HEK293 (cell line): ENCODE measurements around the gene ORC2.
"Not testable (repeated sequence)": the region's sequence is repeated elsewhere in the genome, so short reads cannot be mapped to it uniquely, and the experiment has no call there.

Experiments
- CTCF ChIA-PET: fragments of 350-600 bp; formaldehyde crosslinking; extraction: SDS; loops from one replicate; lab custom pipeline; 2021; ENCODE audit warnings: antibody characterized with exemption; lab: Yijun Ruan, JAX
- POLR2A ChIA-PET: fragments of 300-600 bp; formaldehyde crosslinking; extraction: SDS; loops from one replicate; lab custom pipeline; 2020; ENCODE audit warnings: antibody characterized with exemption, inconsistent platforms; lab: Yijun Ruan, JAX
- H3K27ac ChIP-seq: fragments of 200-500 bp; sonication (Bioruptor generic); 2 replicates; pipeline ENCODE4 v1.5.1; 2014; ENCODE audit warnings: low read depth, low read length, control low read depth, inconsistent platforms; ENCODE audit errors: extremely low read depth
- H3K36me3 ChIP-seq, 2 experiments: fragments of 200-500 bp in 1 of 2; sonication (Bioruptor generic) in 1 of 2; 1 replicate in 1 of 2; 2 replicates in 1 of 2; pipeline ENCODE4 v1.5.1; 2014 to 2017; ENCODE audit warnings: inconsistent platforms in 2 of 2, low read length in 2 of 2; ENCODE audit not compliant: control insufficient read depth in 2 of 2, insufficient read depth in 1 of 2
- H3K4me1 ChIP-seq: fragments of 200-500 bp; sonication (Bioruptor generic); 2 replicates; pipeline ENCODE4 v1.5.1; 2014; ENCODE audit warnings: mild to moderate bottlenecking, low read length, inconsistent platforms; ENCODE audit not compliant: control insufficient read depth, insufficient read depth
- H3K4me3 ChIP-seq: 2 replicates; pipeline ENCODE4 v1.5.1; 2011; ENCODE audit warnings: low read depth, mild to moderate bottlenecking, control low read depth, low read length, moderate library complexity
- H3K9me3 ChIP-seq: fragments of 200-500 bp; sonication (Bioruptor generic); 2 replicates; pipeline ENCODE4 v1.5.1; 2014; ENCODE audit warnings: low read depth, low read length, inconsistent platforms; ENCODE audit not compliant: control insufficient read depth, insufficient read depth
- ATF2 ChIP-seq: fragments of 450-650 bp; formaldehyde crosslinking; IDR thresholded peaks from 2 replicates; pipeline ENCODE4 v1.5.1; 2016; ENCODE audit warnings: missing biosample characterization, missing genetic modification characterization, low read depth
- BCL11A ChIP-seq: fragments of 450-650 bp; formaldehyde crosslinking; IDR thresholded peaks from 2 replicates; pipeline ENCODE4 v1.5.1; 2016; ENCODE audit warnings: low read depth, missing biosample characterization, missing genetic modification characterization
- KLF1 ChIP-seq: fragments of 450-650 bp; formaldehyde crosslinking; IDR thresholded peaks from 2 replicates; pipeline ENCODE4 v1.5.1; 2016; ENCODE audit warnings: missing biosample characterization, missing genetic modification characterization
- KLF7 ChIP-seq: fragments of 450-650 bp; formaldehyde crosslinking; IDR thresholded peaks from 2 replicates; pipeline ENCODE4 v1.5.1; 2016; ENCODE audit warnings: missing biosample characterization, missing genetic modification characterization, borderline replicate concordance
- PRDM1 ChIP-seq: fragments of 450-650 bp; formaldehyde crosslinking; IDR thresholded peaks from 2 replicates; pipeline ENCODE4; 2016; ENCODE audit warnings: missing biosample characterization, missing genetic modification characterization
- PRDM6 ChIP-seq: fragments of 450-650 bp; formaldehyde crosslinking; IDR thresholded peaks from 2 replicates; pipeline ENCODE4 v1.5.1; 2017; ENCODE audit warnings: missing biosample characterization, missing genetic modification characterization
- REST ChIP-seq: fragments of 450-650 bp; formaldehyde crosslinking; IDR thresholded peaks from 2 replicates; pipeline ENCODE4 v1.5.1; 2016; ENCODE audit warnings: missing biosample characterization, missing genetic modification characterization
- SCRT2 ChIP-seq: fragments of 450-650 bp; formaldehyde crosslinking; IDR thresholded peaks from 2 replicates; pipeline ENCODE4 v1.5.1; 2016; ENCODE audit warnings: missing biosample characterization, missing genetic modification characterization
- TRIM28 ChIP-seq: IDR thresholded peaks from 2 replicates; pipeline ENCODE4 v1.6.1; 2011; ENCODE audit warnings: low read length, control low read depth, borderline replicate concordance
- ZBTB17 ChIP-seq: fragments of 450-650 bp; formaldehyde crosslinking; IDR thresholded peaks from 2 replicates; pipeline ENCODE4 v1.5.1; 2016; ENCODE audit warnings: missing biosample characterization, missing genetic modification characterization
- ZBTB20 ChIP-seq: fragments of 450-650 bp; formaldehyde crosslinking; IDR thresholded peaks from 2 replicates; pipeline ENCODE4 v1.5.1; 2016; ENCODE audit warnings: missing biosample characterization, missing genetic modification characterization
- ZNF174 ChIP-seq: fragments of 450-650 bp; formaldehyde crosslinking; IDR thresholded peaks from 2 replicates; pipeline ENCODE4 v1.5.0; 2017; ENCODE audit warnings: missing biosample characterization, mild to moderate bottlenecking, missing genetic modification characterization
- ZNF266 ChIP-seq: fragments of 450-650 bp; formaldehyde crosslinking; IDR thresholded peaks from 2 replicates; pipeline ENCODE4 v1.5.1; 2016; ENCODE audit warnings: missing biosample characterization, missing genetic modification characterization, low read depth
- ZNF354C ChIP-seq: fragments of 450-650 bp; formaldehyde crosslinking; IDR thresholded peaks from 2 replicates; pipeline ENCODE4 v1.5.1; 2016; ENCODE audit warnings: missing biosample characterization, missing genetic modification characterization, low read depth, borderline replicate concordance
- ZNF510 ChIP-seq: fragments of 450-650 bp; formaldehyde crosslinking; IDR thresholded peaks from 2 replicates; pipeline ENCODE4 v1.5.1; 2018; ENCODE audit warnings: mild to moderate bottlenecking, missing genetic modification characterization, missing biosample characterization; ENCODE audit not compliant: insufficient replicate concordance
- ZNF623 ChIP-seq: fragments of 450-650 bp; formaldehyde crosslinking; IDR thresholded peaks from 2 replicates; pipeline ENCODE4 v1.5.1; 2016; ENCODE audit warnings: missing biosample characterization, missing genetic modification characterization
- ZNF629 ChIP-seq: fragments of 450-650 bp; formaldehyde crosslinking; IDR thresholded peaks from 2 replicates; pipeline ENCODE4 v1.5.1; 2017; ENCODE audit warnings: missing biosample characterization, missing genetic modification characterization
- ZNF785 ChIP-seq: fragments of 450-650 bp; formaldehyde crosslinking; IDR thresholded peaks from 2 replicates; pipeline ENCODE4 v1.5.1; 2016; ENCODE audit warnings: missing biosample characterization, missing genetic modification characterization
- TF ChIP-seq, protein P1 (sequence below): fragments of 450-650 bp; formaldehyde crosslinking; IDR thresholded peaks from 2 replicates; pipeline ENCODE4 v1.5.1; 2017; ENCODE audit warnings: missing biosample characterization, missing genetic modification characterization

The ORC2 gene

DNA sequence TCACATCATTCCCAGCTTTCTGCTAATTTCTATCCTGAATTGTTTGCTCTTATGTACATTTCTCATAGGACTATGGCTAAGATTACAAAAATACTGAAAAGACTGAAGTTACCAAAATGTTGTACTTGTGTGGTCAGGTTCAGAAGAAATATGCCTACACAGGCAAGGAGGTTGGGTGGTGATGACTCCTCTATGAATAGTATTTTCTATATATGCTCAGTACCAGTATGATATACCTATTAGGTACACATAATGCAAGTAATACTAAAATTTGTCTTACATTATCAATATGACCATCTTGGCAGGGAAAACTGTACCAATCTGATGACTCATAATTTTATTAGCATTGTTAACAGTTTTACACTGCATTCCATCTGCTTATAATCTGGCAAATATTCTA lies 12.2 kb upstream of the ORC2 start:
- H3K4me1 ChIP-seq: no peaks in the 10 kb centered on the region; the same call in 1 of the 2 replicates
- peaks cover 0 to 9% of the 10 kb centered on the region in 2 experiments; a peak in 1 of 3 replicates for H3K36me3 ChIP-seq
- TF ChIP-seq KLF7 (tag by site-specific recombination) (no peak), ZNF510 (tag by site-specific recombination) (no peak), PRDM6 (tag by site-specific recombination) (0 out of 2 replicates have a peak, but pooled peaks have one; percentile 29), PRDM1 (no peak)
- H3K9me3 ChIP-seq: no peaks in the 10 kb centered on the region
- ChIA-PET CTCF (interaction anchor here (0.6 to 1.0 kb wide), 2 partner anchors 13 to 263 kb away, joined by 3 to 4 read pairs; no protein-coding TSS in a partner anchor), POLR2A (interaction anchor here (1.0 kb wide), 1 partner anchor 12 kb away, joined by 4 read pairs; the partner anchor contains the start of gene ORC2)
- no peak overlapping the region for H3K27ac ChIP-seq
- no peak overlapping the region for H3K4me3 ChIP-seq

DNA sequence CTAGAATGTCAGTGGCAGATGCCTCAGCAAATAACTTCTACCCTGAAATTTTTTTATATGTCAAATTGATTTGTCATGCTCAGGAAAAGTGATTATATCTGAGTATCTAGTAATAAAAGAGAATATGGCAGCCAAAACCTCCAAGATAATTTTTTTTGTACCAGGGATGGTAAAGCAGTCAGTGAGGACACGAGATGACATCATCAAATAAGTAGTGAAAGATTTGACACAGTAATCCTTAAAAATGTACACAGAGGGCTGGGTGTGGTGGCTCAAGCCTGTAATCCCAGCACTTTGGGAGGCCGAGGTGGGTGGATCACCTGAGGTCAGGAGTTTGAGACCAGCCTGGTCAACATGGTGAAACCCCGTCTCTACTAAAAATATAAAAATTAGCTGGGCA lies 6.6 kb upstream of the ORC2 start:
- peak; percentile 42; the same call in 1 of the 2 replicates for TF ChIP-seq PRDM6 (tag by site-specific recombination)
- TF ChIP-seq ATF2 (tag by site-specific recombination): peak; percentile 85
- 0 out of 2 replicates have a peak, but pooled peaks have one; percentile 24 for TF ChIP-seq KLF1 (tag by site-specific recombination)
- peak; percentile 22; the same call in 1 of the 2 replicates for TF ChIP-seq ZNF629 (tag by site-specific recombination)
- TF ChIP-seq, all 188 proteins: peak for 4; not testable (repeated sequence) for 184
- H3K36me3 ChIP-seq, H3K9me3 ChIP-seq, POLR2A ChIA-PET, H3K4me1 ChIP-seq, H3K4me3 ChIP-seq, H3K27ac ChIP-seq: not testable (repeated sequence)
- CTCF ChIA-PET: interaction anchor here (1.5 kb wide), 1 partner anchor 99 kb away, joined by 6 read pairs; no protein-coding TSS in a partner anchor

DNA sequence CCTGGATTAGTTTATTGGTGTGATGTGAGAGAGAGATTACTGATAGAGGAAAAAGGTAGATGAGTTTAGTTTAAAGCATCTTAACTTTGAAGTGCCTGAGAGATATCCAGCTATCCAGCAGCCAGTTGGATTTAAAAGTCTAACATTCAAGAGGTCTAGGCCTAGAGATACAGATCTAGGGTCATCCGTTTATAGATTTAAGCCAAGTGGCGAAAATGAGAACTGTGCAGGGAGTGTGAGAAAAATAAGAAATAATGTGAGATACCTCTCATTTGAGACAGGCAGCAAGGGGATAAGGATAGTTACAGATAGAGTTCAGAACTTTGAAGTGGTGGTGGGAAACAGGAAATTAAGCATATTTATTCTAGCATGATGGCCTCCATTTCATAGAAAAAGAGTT lies 5.3 kb upstream of the ORC2 start:
- ChIA-PET POLR2A (no interaction called here), CTCF (interaction anchor here (0.9 to 1.5 kb wide), 2 partner anchors 11 to 100 kb away, joined by 3 to 6 read pairs; no protein-coding TSS in a partner anchor)
- Histone ChIP-seq H3K27ac (no peak overlapping the region), H3K4me3 (no peak overlapping the region), H3K36me3 (no peaks in the 10 kb centered on the region), H3K9me3 (no peaks in the 10 kb centered on the region), H3K4me1 (peaks cover 9% of the 10 kb centered on the region; the same call in 1 of the 2 replicates)
- TF ChIP-seq ZNF785 (tag by site-specific recombination) (no peak), ZNF174 (no peak), ZBTB20 (tag by site-specific recombination) (no peak), ZNF354C (tag by site-specific recombination) (no peak), ZNF623 (tag by site-specific recombination) (no peak), ZNF266 (tag by site-specific recombination) (no peak), BCL11A (tag by site-specific recombination) (no peak), SCRT2 (tag by site-specific recombination) (no peak), TRIM28 (no peak; the same call in 1 of the 2 replicates), REST (tag by site-specific recombination) (0 out of 2 replicates have a peak, but pooled peaks have one; percentile 20), ZBTB17 (tag by site-specific recombination) (peak; percentile 44; the same call in 1 of the 2 replicates)
- TF ChIP-seq, protein P1, sequence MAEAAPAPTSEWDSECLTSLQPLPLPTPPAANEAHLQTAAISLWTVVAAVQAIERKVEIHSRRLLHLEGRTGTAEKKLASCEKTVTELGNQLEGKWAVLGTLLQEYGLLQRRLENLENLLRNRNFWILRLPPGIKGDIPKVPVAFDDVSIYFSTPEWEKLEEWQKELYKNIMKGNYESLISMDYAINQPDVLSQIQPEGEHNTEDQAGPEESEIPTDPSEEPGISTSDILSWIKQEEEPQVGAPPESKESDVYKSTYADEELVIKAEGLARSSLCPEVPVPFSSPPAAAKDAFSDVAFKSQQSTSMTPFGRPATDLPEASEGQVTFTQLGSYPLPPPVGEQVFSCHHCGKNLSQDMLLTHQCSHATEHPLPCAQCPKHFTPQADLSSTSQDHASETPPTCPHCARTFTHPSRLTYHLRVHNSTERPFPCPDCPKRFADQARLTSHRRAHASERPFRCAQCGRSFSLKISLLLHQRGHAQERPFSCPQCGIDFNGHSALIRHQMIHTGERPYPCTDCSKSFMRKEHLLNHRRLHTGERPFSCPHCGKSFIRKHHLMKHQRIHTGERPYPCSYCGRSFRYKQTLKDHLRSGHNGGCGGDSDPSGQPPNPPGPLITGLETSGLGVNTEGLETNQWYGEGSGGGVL: no peak
